ENCODE measurements around the gene ZNHIT2.
A peak's percentile ranks its signal among the peaks of the same experiment; 100 is the strongest.

ZNHIT2 gene

DNA sequence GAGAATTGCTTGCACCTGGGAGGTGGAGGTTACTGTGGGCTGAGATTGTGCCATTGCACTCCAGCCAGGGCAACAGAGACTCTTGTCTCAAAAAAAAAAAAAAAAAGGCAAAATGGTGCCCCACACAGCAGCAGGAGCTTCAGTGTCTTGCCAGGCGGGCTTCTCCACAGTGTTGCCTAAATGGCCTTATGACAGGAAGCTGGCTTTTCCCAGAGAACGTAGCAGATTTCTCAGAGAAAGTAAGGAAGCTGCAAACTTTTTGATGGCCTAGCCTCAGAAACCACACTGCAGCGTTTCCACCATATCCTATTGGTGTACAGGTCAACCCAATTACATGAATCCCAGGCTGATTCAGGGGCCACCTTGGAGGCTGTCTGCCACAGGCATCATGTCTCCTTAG lies 39.8 kb upstream of the ZNHIT2 start:
- TF ChIP-seq, protein P1, sequence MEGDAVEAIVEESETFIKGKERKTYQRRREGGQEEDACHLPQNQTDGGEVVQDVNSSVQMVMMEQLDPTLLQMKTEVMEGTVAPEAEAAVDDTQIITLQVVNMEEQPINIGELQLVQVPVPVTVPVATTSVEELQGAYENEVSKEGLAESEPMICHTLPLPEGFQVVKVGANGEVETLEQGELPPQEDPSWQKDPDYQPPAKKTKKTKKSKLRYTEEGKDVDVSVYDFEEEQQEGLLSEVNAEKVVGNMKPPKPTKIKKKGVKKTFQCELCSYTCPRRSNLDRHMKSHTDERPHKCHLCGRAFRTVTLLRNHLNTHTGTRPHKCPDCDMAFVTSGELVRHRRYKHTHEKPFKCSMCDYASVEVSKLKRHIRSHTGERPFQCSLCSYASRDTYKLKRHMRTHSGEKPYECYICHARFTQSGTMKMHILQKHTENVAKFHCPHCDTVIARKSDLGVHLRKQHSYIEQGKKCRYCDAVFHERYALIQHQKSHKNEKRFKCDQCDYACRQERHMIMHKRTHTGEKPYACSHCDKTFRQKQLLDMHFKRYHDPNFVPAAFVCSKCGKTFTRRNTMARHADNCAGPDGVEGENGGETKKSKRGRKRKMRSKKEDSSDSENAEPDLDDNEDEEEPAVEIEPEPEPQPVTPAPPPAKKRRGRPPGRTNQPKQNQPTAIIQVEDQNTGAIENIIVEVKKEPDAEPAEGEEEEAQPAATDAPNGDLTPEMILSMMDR (conservative IDR thresholded peaks at IDR 0.05) = no peak
- TF ChIP-seq ZFX (IDR thresholded peaks at IDR 0.05) = no peak
- H3K27ac ChIP-seq = no peak overlapping the region

DNA sequence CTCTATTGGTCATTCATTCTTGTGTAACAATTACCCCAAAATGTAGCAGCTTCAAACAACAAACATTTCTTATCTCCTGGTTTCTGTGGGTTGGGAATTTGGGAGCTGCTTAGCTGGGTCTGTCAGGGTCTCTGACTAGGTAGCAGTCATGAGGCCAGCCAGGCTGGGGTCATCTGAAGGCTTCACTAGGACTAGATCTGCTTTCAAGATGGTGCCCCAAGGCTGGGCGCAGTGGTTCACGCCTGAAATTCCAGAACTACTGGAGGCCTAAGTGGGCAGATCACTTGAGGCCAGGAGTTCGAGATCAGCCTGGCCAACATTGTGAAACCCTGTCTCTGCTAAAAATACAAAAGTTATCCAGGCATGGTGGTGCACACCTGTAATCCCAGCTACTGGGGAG lies 39.4 kb upstream of the ZNHIT2 start:
- H3K27ac ChIP-seq = no peak overlapping the region
- no peak for TF ChIP-seq ZFX (IDR thresholded peaks at IDR 0.05)
- TF ChIP-seq, protein P1 (conservative IDR thresholded peaks at IDR 0.05) = no peak

DNA sequence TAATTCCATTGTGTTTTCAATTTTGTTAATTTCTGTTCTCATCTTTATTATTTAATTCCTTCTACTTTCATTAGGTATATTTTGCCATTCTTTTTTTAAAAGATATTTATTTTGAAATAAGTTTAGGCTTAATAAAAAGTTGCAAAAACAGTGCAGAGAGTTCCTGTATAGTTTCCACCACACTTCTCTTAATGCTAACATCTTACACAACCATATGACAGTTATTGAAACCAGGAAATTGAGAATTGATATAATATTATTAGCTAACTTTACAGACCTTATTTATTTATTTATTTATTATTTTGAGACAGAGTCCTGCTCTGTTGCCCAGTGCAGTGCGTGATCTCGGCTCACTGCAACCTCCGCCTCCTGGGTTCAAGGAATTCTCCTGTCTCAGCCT lies 38.8 kb upstream of the ZNHIT2 start:
- no peak for TF ChIP-seq ZFX (IDR thresholded peaks at IDR 0.05)
- TF ChIP-seq, protein P1 (conservative IDR thresholded peaks at IDR 0.05) = no peak
- no peak overlapping the region for H3K27ac ChIP-seq

DNA sequence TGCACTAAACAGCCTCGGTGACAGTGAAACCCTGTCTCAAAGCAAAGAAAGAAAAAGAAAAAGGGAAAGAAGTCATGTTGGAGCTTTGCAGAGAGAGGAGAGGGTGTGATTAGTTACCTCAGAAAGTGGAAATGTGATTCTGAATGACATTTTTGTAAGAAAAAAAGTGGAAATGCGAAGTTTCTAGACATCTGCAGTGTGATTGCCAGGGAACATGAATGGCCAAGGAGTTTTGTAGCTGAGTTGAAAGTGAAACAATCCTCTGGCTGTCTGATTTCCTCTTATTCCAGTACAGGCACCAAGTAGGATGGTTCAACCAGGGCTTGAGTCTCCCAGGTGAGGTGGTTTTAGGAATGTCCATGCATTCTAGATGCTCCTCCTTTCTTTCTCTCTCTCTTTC lies 34.6 kb upstream of the ZNHIT2 start:
- TF ChIP-seq, protein P1 (conservative IDR thresholded peaks at IDR 0.05) = no peak
- no peak for TF ChIP-seq ZFX (IDR thresholded peaks at IDR 0.05)
- no peak overlapping the region for H3K27ac ChIP-seq

DNA sequence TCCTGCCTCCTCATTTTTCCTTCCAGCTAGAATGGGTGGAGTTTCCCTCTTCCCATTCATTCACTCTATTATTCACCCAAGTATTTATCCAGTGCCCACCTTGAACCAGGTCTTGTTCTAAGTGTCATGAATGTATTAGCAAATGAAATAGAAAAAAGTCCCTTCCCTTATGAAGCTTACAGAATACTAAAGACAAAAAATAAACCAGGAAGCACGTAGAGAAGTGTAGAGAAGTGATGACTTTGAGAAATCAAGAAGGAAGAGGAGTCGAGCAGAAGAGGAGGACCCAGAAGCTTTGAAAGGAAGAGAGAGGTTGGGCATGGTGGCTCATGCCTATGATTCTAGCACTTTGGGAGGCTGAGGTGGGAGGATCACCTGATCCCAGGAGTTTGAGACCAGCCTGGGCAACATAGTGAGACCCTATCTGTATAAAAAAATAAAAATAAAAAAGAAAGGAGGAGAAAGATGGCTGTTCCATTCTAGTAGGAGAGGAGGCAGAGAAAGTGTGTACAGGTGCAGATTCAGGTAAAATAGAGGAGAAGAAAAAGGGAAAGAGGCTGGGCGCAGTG lies 33.9 kb upstream of the ZNHIT2 start:
- no peak for TF ChIP-seq ZFX (IDR thresholded peaks at IDR 0.05)
- TF ChIP-seq, protein P1 (conservative IDR thresholded peaks at IDR 0.05) = no peak
- H3K27ac ChIP-seq = no peak overlapping the region

DNA sequence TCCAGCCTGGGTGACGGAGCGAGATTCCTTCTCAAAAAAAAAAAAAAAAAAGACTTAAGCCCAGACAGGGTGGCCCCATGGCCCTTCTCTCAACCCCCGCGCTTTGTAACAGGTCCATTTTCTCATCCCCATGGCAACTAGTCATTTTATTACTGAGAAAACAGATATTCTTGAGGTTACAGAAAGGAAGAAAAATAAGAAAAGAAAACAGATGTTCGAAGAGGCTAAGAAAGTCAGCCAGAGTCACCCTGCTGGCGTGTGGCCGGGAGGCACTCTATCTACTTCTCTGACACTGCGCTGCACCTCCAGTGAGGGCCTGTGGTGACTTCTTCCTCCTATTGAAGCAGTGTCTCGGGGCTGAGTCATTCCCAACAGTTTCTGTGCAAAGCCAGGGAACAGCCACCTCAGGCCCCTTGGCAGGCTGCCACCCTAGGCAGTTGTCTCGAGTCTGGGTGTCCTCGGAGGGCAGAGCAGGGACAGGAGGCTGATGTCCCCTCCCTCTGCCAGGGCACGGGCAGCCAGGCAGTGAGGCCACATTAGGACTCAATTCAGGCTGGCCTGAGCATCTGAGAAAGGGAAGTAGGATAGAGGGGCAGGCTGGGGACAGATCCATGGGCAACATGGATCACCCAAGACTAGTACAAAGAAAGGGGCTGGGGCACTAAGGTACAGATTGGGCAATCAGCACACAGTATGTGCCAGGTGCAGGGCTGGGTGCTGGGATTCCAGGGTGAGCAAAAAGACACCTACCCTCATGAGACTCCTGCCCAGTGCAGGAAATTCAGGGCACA lies 33.2 kb upstream of the ZNHIT2 start:
- H3K27ac ChIP-seq = peak overlapping the region; percentile 4

DNA sequence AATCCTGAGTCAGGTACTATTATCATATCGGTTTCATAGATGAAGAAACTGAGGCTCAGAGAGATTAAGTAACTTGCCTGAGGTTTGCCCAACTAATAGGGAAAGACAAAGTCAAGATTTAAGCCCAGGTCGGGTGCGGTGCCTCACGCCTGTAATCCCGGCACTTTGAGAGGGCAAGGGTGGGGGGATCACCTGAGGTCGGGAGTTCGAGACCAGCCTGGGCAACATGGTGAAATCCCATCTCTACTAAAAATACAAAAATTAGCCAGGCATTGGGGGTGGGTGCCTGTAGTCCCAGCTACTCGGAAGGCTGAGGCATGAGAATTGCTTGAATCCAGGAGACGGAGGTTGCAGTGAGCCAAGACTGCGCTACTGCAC lies 32.6 kb upstream of the ZNHIT2 start:
- H3K27ac ChIP-seq = peak overlapping the region; percentile 4; the same call in 1 of the 2 replicates

More for the DNA sequence above, 33.2 kb upstream of the ZNHIT2 start:
- TF ChIP-seq, protein P1 (conservative IDR thresholded peaks at IDR 0.05) = no peak
- TF ChIP-seq ZFX (IDR thresholded peaks at IDR 0.05) = no peak

DNA sequence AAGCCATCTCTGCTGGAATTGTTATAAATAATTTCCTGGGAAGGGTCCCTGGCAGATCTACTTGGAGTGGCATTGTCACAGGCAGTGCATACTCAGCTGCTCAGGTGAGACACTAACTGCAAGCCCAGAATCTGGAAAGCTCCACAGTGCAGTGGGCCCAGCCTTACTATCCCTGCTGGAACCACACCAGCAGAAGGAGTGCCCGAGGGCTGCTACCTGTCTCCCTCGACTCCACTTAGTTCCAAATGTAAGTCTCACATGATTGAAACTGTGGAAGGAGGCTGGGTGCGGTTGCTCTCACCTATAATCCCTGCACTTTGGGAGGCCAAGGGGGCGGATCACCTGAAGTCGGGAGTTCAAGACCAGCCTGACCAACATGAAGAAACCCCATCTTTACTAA lies 31.2 kb upstream of the ZNHIT2 start:
- TF ChIP-seq, protein P1 (conservative IDR thresholded peaks at IDR 0.05) = no peak
- TF ChIP-seq ZFX (IDR thresholded peaks at IDR 0.05) = no peak
- no peak overlapping the region for H3K27ac ChIP-seq

Measured in C4-2B (cell line).